Loucy (cell line): Measurements from ENCODE around the gene MYCT1.

Experiments used
- H2AFZ ChIP-seq: fragments of 200-600 bp; sonication (generic); 2 replicates; pipeline ENCODE4 v1.6.0; 2016; ENCODE audit warnings: antibody characterized with exemption, mild to moderate bottlenecking, low read length, moderate library complexity
- H3F3A ChIP-seq: fragments of 200-600 bp; 2 replicates; pipeline ENCODE4 v1.6.0; 2016; ENCODE audit warnings: antibody characterized with exemption, low read depth, mild to moderate bottlenecking
- H3K27me3 ChIP-seq: fragments of 200-600 bp; sonication (generic); 2 replicates; pipeline ENCODE4 v1.6.1; 2014; ENCODE audit warnings: low read length, mild to moderate bottlenecking; ENCODE audit not compliant: insufficient read depth, poor library complexity, severe bottlenecking
- H3K36me3 ChIP-seq: fragments of 200-600 bp; sonication (generic); 2 replicates; pipeline ENCODE4 v1.6.1; 2016; ENCODE audit warnings: low read length; ENCODE audit not compliant: insufficient read depth
- H3K4me1 ChIP-seq: fragments of 200-600 bp; sonication (generic); 2 replicates; pipeline ENCODE4 v1.5.1; 2014; ENCODE audit warnings: low read length, mild to moderate bottlenecking; ENCODE audit not compliant: insufficient read depth, poor library complexity, severe bottlenecking
- H3K4me2 ChIP-seq: fragments of 200-600 bp; sonication (generic); 2 replicates; pipeline ENCODE4 v1.6.0; 2014; ENCODE audit warnings: antibody characterized with exemption, low read length, low read depth, mild to moderate bottlenecking; ENCODE audit not compliant: poor library complexity, severe bottlenecking
- H3K4me3 ChIP-seq: fragments of 200-600 bp; sonication (generic); 2 replicates; pipeline ENCODE4 v1.5.1; 2014; ENCODE audit warnings: low read length, mild to moderate bottlenecking, mixed read lengths; ENCODE audit not compliant: poor library complexity, severe bottlenecking
- H3K79me2 ChIP-seq: fragments of 200-600 bp; sonication (generic); 2 replicates; pipeline ENCODE4 v1.6.1; 2014; ENCODE audit warnings: low read length; ENCODE audit not compliant: insufficient read depth
- H3K9ac ChIP-seq: fragments of 200-600 bp; sonication (generic); 2 replicates; pipeline ENCODE4 v1.6.0; 2014; ENCODE audit warnings: mild to moderate bottlenecking, low read depth, low read length, moderate library complexity; ENCODE audit not compliant: poor library complexity, severe bottlenecking
- H3K9me2 ChIP-seq: fragments of 200-600 bp; sonication (generic); replicated peaks from 2 replicates; pipeline ENCODE4 v1.6.1; 2016; ENCODE audit warnings: low read depth, low read length, mixed read lengths
- H3K9me3 ChIP-seq: fragments of 200-600 bp; sonication (generic); 2 replicates; pipeline ENCODE4 v1.6.1; 2014; ENCODE audit warnings: mild to moderate bottlenecking, antibody characterized with exemption, low read length, low read depth; ENCODE audit not compliant: insufficient read depth
- H4K20me1 ChIP-seq: fragments of 200-600 bp; sonication (generic); 2 replicates; pipeline ENCODE4 v1.6.0; 2014; ENCODE audit warnings: antibody characterized with exemption, low read length, mild to moderate bottlenecking; ENCODE audit not compliant: insufficient read depth, poor library complexity, severe bottlenecking
- CTCF ChIP-seq: fragments of 200-600 bp; sonication (generic); conservative IDR thresholded peaks from 2 replicates; pipeline ENCODE4 v1.5.1; 2014; ENCODE audit warnings: mild to moderate bottlenecking, antibody characterized with exemption, low read length
- EZH2phosphoT487 ChIP-seq: fragments of 200-600 bp; IDR thresholded peaks from 2 replicates; pipeline ENCODE4 v1.6.1; 2018; ENCODE audit warnings: antibody characterized with exemption, mild to moderate bottlenecking, moderate library complexity, borderline replicate concordance

MYCT1 gene

GRCh38 chr6:152765331-152765730 lies 67.6 kb downstream of the MYCT1 start:
- TF ChIP-seq CTCF (no peak), EZH2phosphoT487 (no peak)
- H3K4me2 ChIP-seq, result no peak overlapping the region
- H3K9me2 ChIP-seq, result no peaks in the 10 kb centered on the region
- no peaks in the 10 kb centered on the region for H4K20me1 ChIP-seq
- no peaks in the 10 kb centered on the region for H3K79me2 ChIP-seq
- no peak overlapping the region for H3K4me3 ChIP-seq
- no peaks in the 10 kb centered on the region for H3K9me3 ChIP-seq
- no peaks in the 10 kb centered on the region for H3K27me3 ChIP-seq
- no peaks in the 10 kb centered on the region for H3K4me1 ChIP-seq
- H3F3A ChIP-seq, result no peaks in the 10 kb centered on the region
- no peak overlapping the region for H3K9ac ChIP-seq
- no peak overlapping the region for H2AFZ ChIP-seq
- no peaks in the 10 kb centered on the region for H3K36me3 ChIP-seq

GRCh38 chr6:152769159-152769558 lies 71.5 kb downstream of the MYCT1 start:
- Histone ChIP-seq H3K4me2 (no peak overlapping the region), H3F3A (no peaks in the 10 kb centered on the region), H3K79me2 (no peaks in the 10 kb centered on the region), H3K4me1 (no peaks in the 10 kb centered on the region), H3K9me3 (no peaks in the 10 kb centered on the region), H3K36me3 (no peaks in the 10 kb centered on the region), H3K9me2 (no peaks in the 10 kb centered on the region), H3K4me3 (no peak overlapping the region), H4K20me1 (no peaks in the 10 kb centered on the region), H2AFZ (no peak overlapping the region), H3K27me3 (no peaks in the 10 kb centered on the region), H3K9ac (no peak overlapping the region)
- TF ChIP-seq EZH2phosphoT487, result no peak
- TF ChIP-seq CTCF, result no peak

- TF ChIP-seq EZH2phosphoT487 (no peak), CTCF (no peak)
- Histone ChIP-seq H3K4me3 (no peak overlapping the region), H3K4me1 (no peaks in the 10 kb centered on the region), H3K27me3 (no peaks in the 10 kb centered on the region), H3K79me2 (no peaks in the 10 kb centered on the region), H4K20me1 (no peaks in the 10 kb centered on the region), H2AFZ (no peak overlapping the region), H3K36me3 (no peaks in the 10 kb centered on the region), H3F3A (no peaks in the 10 kb centered on the region), H3K9me3 (no peaks in the 10 kb centered on the region), H3K4me2 (no peak overlapping the region), H3K9me2 (no peaks in the 10 kb centered on the region), H3K9ac (no peak overlapping the region)
Measured at GRCh38 chr6:152769993-152770392, 72.3 kb downstream of the MYCT1 start.
